RPMI8226 (cell line): ENCODE measurements around the gene MINDY3.
"Not testable (repeated sequence)": the region's sequence is repeated elsewhere in the genome, so short reads cannot be mapped to it uniquely, and the experiment has no call there.

Experiments
- DNase-seq: peaks from one replicate; pipeline ENCODE4 v3.0.0-alpha.2; 2015

The MINDY3 gene

DNA sequence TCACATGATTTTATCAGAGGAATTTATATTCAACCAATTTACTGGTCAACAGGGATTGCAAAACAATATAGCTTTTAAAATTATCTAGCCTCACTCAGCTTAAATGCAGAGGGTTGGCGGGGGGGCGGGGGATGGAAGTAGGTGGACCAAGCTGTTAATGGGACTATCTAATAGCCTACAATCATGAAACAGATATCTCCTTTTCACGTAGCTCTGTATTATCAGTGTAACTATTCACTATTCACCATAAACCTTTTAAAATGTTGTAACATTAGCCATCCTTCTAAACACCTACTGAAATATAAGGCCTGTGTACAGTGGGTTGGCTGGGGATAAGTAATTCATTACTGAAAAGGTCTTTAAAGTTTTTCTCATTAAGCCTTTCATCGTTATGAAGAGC lies 56.2 kb downstream of the MINDY3 start:
- DNase-seq, result no peak

- DNase-seq, result no peak
Measured at GRCh38 chr10:15802375-15802949, 57.8 kb downstream of the MINDY3 start.

GRCh38 chr10:15801641-15802040 lies 58.7 kb downstream of the MINDY3 start:
- DNase-seq, result no peak

GRCh38 chr10:15801147-15801546 lies 59.2 kb downstream of the MINDY3 start:
- no peak for DNase-seq

DNA sequence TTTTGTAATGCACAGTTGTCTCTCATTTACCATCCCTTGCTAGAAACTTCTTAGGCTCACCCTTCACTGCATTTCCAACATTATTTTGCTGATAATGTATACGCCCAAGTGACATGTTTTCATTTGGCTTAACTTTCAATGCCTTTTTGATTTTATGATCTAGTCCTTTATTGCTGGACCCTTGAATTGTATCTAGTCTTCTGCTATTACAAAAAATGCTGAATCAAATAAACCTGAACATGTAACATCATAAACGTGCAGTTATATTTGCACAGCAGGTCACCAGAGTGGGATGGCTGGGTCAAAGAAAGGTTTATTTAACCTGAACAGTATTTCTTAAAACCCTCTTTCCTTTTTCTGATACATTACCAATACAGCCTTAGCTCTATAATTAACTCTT lies 63.0 kb downstream of the MINDY3 start:
- DNase-seq, result no peak

DNA sequence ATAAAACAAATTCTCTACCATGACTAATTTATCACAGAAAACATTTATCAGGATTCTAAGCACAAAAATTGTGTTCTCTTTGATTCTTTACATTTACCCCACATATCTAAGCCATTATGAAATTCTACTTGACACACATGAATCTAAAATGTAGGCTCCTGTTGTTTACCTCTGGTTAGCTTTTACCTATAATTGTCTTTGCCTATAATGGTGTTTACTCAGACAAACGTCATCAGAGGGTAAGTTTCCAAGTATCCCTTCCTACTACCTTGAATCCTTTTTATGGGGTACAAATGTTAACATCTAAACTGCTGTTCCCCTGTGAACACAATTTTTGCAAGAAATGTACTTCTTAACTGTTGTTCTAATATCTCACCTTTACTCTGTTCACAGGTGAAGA lies 63.5 kb downstream of the MINDY3 start:
- DNase-seq, result no peak

DNA sequence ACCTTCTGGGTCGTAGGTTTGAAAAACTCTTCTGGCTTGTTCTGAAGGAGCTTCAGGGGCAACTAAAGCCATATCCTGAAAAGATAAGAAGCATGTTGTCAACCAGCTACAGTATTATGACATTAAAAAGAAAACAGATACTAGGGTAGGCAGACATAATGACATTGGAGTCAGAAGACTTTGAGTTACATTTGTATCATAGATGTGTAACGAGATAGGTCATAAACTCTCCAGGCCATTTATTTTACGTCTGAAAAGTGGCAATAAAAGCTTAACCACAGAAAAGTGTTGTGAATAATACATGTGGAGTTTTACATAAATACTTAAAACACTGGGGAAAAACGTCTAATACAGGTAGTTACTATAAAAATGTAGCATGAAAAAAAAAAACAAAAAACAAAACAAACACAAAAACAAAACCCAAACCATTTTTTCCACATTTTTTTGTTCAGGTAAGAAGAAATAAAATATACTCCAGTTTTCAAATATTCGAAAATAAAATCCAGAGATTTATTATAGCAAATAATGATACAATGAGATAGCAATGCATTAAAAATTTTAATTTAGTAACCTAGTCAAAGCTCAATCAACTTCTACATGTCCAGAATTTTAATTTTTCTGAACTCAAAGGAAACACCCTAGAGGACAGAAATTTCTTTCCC lies 64.1 kb downstream of the MINDY3 start:
- DNase-seq, result no peak

DNA sequence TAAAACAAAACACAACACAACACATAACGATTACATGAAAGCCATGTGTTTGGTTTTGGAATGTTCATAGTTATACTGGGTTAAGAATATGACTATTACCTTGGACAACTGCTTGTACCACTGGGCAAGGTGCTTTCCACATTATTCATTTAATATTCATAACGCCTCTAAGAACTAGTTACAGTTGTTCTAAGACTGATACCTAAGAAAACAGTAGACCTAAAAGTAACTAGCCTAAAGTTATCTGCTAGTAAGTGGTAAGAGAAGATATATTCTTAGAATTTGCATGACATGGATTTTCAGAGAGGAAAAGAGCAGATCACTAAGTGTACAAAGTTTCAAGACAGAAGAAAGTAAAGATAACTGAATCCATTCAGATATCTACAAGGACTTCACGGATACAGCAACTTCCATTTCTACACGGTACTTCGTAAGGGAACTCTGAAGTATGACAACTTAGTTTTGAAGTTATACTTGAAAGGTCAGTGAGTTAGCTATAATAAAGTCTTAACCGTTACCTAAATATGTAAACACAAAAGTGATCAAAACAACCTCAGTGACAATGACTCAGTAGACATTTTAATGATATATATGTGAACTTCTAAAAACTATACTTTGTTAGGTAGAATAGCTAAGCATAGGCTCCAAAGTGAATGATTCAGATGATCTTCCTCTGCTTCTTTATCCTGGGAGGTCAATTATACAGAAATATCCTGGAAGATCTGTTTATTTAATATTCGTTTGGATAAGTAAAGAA lies 65.1 kb downstream of the MINDY3 start:
- DNase-seq, result no peak

DNA sequence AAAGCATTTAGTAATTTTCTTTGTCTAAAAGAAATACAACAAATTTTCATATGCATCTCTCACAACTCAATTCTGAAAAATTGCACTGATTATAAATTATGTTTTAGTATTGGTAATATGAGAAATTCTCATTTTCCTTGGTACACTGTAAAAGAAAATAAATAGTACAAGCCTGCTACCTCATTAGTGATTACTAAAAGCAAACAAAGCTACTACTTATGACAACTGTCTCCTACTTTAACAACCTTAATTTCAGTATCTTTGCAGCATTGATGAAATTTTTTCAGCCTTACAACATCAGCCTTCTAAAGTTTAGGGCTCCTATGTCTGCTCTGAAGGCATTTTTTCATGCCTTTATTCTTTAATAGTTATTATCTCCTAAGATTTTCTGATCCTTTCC lies 65.7 kb downstream of the MINDY3 start:
- DNase-seq, result no peak

- no peak for DNase-seq
Measured at GRCh38 chr10:15793664-15794063, 66.6 kb downstream of the MINDY3 start.

GRCh38 chr10:15792777-15793176 lies 67.5 kb downstream of the MINDY3 start:
- DNase-seq, result no peak

DNA sequence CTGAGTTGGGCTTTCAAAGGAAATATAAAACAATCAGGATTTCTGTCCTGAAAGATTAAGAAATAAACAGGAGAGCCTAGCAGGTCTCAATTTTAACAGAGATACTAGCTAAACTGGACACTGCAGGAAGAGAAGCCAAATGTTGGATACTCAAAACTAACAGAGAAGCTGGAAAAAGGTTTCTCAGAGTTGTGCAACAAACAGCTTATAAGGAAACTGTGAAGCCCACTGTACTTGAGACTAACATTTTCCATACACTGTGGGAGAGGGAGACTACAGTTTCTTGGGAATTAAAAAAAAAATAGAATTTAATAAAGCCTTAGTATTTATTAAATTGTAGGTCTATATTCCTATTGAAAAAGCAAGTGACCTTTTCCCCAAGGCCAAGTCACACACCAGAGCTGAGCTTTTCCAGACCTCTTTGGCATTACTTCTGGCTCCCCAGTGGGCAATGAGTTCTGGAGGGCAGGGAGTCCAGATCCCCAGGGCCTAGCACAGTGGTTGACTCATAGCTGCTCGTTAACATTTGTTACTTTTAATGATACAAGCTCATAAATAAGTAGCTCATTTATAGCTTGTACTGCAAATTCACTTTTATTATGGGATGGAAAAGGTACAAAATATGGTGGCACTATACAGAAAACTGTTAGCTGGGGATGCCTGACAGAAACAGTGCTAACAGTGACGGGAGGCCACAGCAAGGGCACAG lies 68.3 kb downstream of the MINDY3 start:
- DNase-seq, result no peak

DNA sequence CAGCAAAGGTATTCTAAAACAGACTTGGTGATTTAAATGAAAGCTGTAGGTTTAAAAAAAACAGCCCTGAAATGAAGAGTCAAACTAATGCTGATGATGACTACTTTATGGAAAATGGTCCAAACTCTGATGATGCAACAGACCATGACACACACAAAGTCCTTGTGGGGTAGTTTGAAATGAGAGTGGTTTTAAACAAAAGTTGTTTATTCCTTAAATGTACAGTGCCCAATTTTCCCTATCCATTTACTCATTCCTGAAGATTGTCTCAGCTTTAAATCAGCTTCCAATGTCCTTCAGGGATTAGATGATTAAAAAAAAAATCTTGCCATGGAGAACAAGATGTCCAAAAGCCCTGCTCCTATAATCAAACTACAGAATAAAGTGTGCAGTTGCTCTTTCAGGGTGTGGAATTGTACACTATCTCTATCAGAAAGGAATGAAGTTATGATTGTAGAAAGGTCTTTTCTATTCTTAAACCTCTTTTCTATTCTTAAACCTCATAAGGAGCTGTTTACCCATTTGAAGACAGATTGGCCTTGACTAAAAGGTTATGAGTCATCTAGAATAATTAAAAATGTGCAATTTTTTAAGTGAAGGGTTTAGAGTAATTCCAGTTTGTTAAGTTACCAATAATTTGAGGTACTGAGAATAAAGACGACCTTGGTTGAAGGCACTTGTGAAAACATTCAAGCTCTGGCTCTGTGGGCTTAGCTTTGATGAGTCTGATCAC lies 70.3 kb downstream of the MINDY3 start:
- DNase-seq, result no peak

GRCh38 chr10:15787426-15787825 lies 72.9 kb downstream of the MINDY3 start:
- DNase-seq, result peak; percentile 93

DNA sequence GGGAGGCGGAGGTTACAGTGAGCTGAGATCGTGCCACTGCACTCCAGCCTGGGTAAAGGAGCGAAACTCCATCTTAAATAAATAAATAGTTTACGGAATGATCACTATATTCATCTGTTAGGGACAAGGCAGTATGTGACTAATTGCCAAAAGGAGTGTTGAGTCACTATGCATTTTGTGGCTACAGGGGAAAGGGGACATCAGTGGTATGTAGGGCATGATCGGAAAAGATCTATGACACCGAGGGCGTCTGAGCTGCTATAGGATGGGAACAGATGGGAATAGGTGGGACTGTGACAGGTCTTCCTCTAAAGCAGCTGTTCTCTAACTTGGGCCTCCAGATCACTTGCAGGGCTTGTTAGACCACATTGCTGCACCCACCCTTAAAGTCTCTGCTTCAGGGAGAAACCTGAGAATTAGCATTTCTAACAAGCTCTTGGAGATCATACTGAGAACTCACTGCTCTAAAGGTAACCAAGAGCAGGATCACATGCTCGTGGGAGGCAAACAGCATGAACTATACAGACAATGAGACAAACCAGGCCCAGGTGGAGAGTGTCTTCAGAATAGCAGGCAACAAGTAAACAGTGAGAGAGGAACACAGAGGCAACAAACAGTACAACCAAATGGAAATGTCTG lies 75.5 kb downstream of the MINDY3 start:
- no peak for DNase-seq

- DNase-seq, result no peak
Measured at GRCh38 chr10:15783941-15784636, 76.2 kb downstream of the MINDY3 start.

- DNase-seq, result no peak
Measured at GRCh38 chr10:15782851-15783250, 77.5 kb downstream of the MINDY3 start.

- DNase-seq, result no peak
Measured at GRCh38 chr10:15781381-15781960, 78.8 kb downstream of the MINDY3 start.

- no peak for DNase-seq
Measured at GRCh38 chr10:15780353-15781135, 79.8 kb downstream of the MINDY3 start.

DNA sequence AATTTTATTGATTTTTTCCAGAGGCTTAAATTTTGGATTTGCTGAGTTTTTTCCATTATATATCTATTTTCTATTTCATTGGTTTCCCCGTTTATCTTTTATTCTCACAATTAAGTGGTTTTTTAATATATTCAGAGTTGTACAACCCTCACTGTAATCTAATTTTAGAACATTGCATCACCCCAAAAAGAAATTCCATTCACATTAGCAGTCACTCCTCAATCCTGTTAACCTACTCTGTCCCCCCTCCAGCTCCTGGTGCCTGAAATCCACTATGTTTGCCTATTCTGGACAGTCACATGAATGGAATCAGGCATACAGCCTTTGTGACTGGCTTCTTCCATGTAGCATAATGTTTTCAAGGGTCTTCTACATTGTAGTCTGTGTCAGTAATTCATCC lies 84.8 kb downstream of the MINDY3 start:
- DNase-seq, result no peak

DNA sequence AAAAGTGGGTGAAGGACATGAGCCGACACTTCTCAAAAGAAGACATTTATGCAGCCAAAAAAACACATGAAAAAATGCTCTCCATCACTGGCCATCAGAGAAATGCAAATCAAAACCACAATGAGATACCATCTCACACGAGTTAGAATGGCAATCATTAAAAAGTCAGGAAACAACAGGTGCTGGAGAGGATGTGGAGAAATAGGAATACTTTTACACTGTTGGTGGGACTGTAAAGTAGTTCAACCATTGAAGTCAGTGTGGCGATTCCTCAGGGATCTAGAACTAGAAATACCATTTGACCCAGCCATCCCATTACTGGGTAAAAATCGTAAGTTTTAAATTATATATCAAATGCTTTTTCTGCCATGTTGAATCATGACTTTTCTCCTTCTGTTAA lies 85.8 kb downstream of the MINDY3 start:
- DNase-seq, result not testable (repeated sequence)
